NT2/D1 (cell line): ENCODE data around the gene KRT82.
"Not testable (repeated sequence)": the region's sequence is repeated elsewhere in the genome, so short reads cannot be mapped to it uniquely, and the experiment has no call there.

Experiments used
- DNase-seq: peaks from one replicate; pipeline ENCODE4 v3.0.0-alpha.2; 2011; ENCODE audit warnings: low read depth, low spot score
- H3K27me3 ChIP-seq: 2 replicates; pipeline ENCODE4 v1.6.0; 2011; ENCODE audit warnings: mild to moderate bottlenecking; ENCODE audit not compliant: insufficient read length, insufficient read depth
- H3K36me3 ChIP-seq: 2 replicates; pipeline ENCODE4 v1.6.1; 2011; ENCODE audit warnings: mild to moderate bottlenecking, low read length, mixed read lengths; ENCODE audit not compliant: insufficient read depth, insufficient read length
- H3K4me1 ChIP-seq: 2 replicates; pipeline ENCODE4 v1.5.1; 2011; ENCODE audit not compliant: insufficient read depth, insufficient read length
- H3K4me3 ChIP-seq: 2 replicates; pipeline ENCODE4 v1.5.1; 2011; ENCODE audit warnings: low read depth; ENCODE audit not compliant: insufficient read length
- H3K9ac ChIP-seq: 2 replicates; pipeline ENCODE4 v1.6.0; 2011; ENCODE audit warnings: low read depth; ENCODE audit not compliant: insufficient read length
- H3K9me3 ChIP-seq: 2 replicates; pipeline ENCODE4 v1.5.1; 2011; ENCODE audit warnings: mild to moderate bottlenecking, low read length; ENCODE audit not compliant: insufficient read depth
- SUZ12 ChIP-seq: IDR thresholded peaks from 2 replicates; pipeline ENCODE4 v1.6.1; 2011; ENCODE audit not compliant: insufficient read length, insufficient read depth; ENCODE audit errors: extremely low read depth
- YY1 ChIP-seq: IDR thresholded peaks from 2 replicates; pipeline ENCODE4 v1.6.1; 2011; ENCODE audit not compliant: insufficient read length, insufficient read depth
- ZNF274 ChIP-seq: IDR thresholded peaks from 2 replicates; pipeline ENCODE4 v1.6.1; 2011; ENCODE audit warnings: mild to moderate bottlenecking, low read depth, low read length

The KRT82 gene

DNA sequence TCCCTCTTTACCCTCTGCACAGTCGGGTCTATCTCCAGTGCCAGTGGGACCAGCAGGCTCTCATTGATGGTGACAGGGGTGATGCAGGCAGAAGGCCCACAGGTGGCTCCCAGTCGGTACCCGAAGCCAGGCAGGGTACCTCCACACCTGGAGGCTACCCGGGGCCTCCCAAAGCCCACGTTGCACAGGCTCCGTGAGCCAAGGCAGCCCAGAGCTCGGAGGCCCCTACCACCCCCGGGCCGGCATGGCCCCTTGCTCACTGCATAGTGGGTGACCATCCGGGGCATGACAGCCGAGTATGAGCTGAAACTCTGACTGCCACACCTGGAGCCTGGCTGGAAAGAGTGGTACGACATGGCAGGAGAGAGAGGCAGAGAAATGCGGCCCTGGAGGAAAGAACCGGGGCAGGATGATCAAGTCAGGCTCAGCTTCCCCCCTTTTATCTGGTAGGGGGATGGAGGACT, at the start of gene KRT82:
Gene KRT82, minus strand, starts transcription at position 414 of the 464 bp plus-strand sequence. Its CDS starts 58 bp downstream, at position 356.
- Histone ChIP-seq H3K9me3 (peaks cover 11% of the 10 kb centered on the region; the same call in 1 of the 2 replicates), H3K9ac (no peak within 1 kb of the TSS), H3K4me3 (no peak within 1 kb of the TSS), H3K36me3 (no peaks in the 10 kb centered on the region), H3K27me3 (peaks cover 5% of the 10 kb centered on the region), H3K4me1 (no peaks in the 10 kb centered on the region)
- TF ChIP-seq SUZ12 (no peak), YY1 (no peak), ZNF274 (no peak)
- no peak for DNase-seq

DNA sequence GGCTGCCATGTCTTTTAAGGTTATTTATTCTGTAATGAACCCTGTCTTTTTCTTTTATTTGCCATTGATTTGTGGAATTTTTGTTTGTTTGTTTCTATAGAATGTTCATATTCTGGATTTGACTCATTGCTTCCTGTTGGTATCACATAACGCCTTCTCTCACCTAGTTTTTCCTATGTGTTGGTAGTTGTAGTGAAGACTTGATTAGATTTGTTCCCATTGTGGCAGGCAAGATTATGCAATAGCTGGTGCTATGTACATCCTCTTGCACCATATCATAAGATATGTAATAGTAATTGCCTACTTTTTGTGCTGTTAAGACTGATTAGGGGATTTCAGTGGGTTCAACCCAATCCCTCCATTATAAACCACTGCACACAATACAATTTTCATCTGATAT, 49.7 kb upstream of the KRT82 start:
- no peaks in the 10 kb centered on the region for H3K36me3 ChIP-seq
- H3K27me3 ChIP-seq = no peaks in the 10 kb centered on the region
- TF ChIP-seq SUZ12 = no peak
- no peak for TF ChIP-seq ZNF274
- TF ChIP-seq YY1 = no peak
- H3K9ac ChIP-seq = no peak overlapping the region
- H3K4me3 ChIP-seq = no peak overlapping the region
- no peaks in the 10 kb centered on the region; the same call in 1 of the 2 replicates for H3K9me3 ChIP-seq
- H3K4me1 ChIP-seq = no peaks in the 10 kb centered on the region
- DNase-seq = no peak

DNA sequence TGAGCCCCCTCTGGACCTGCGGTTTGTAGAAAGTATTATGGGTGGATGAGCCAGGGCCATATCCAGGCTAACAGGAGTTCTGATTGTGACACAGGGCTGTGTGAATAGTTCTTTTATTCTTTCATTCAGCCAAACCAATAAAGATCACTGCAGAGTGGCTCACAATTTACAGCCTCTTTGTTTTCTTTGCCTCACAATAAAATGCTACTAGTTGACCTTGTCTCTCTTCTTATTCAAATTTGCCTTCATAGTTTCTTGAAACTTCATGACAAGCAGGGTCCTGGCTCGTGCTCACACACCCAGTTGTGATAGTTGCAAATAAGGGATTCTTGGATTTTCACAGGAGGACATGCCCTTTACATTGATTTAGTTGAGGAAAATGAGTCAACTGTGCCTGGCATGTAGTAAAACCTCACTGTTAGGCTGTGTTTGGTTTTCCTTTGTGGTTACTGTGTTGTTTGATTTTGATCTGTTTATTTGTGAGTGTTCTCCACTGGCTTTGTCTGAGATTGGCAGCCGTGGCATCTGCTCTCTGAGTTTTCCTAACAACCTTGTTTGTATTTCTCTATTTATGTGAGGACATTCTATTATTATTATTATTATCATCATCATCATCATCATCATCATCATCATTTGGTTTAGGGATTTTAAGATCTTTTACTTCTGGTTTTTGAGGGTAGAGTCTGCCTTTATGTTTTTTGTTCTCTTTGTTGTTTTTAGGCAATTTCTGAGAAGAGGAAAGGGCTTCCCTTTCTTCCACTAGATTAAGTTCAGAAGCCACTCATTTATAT, 48.5 kb upstream of the KRT82 start:
- H3K4me3 ChIP-seq = no peak overlapping the region
- no peaks in the 10 kb centered on the region for H3K36me3 ChIP-seq
- H3K9ac ChIP-seq = no peak overlapping the region
- no peaks in the 10 kb centered on the region for H3K9me3 ChIP-seq
- no peaks in the 10 kb centered on the region for H3K4me1 ChIP-seq
- no peaks in the 10 kb centered on the region for H3K27me3 ChIP-seq
- DNase-seq = peak; percentile 13
- no peak for TF ChIP-seq YY1
- TF ChIP-seq ZNF274 = no peak
- TF ChIP-seq SUZ12 = no peak

DNA sequence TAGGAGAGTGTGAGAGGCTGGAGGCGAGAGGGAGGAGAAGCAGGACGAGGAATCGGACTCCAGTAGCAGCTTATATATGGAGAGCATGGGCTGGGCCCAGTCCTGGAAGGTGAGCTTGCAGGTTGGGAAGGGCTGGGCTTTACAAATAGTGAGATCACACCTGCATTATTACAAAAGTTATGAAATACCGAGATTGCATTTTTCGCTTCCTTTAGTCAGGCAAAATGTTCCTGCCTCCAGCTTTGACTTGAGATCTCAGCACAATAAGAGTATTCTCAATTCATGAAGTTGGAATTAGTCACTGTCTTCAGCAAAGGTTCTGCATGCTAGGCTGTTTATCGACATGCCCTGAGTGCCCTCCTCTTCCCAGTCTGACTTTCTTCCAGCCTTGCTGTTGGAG, 46.0 kb upstream of the KRT82 start, which contains the start of gene KRT6B:
Gene KRT6B, minus strand, starts transcription at position 46 of the 400 bp plus-strand sequence. CDS start 68 bp downstream, outside the sequence.
- H3K36me3 ChIP-seq = no peaks in the 10 kb centered on the region
- DNase-seq = no peak
- H3K4me1 ChIP-seq = no peaks in the 10 kb centered on the region
- no peak within 1 kb of the TSS for H3K4me3 ChIP-seq
- no peaks in the 10 kb centered on the region for H3K9me3 ChIP-seq
- no peaks in the 10 kb centered on the region for H3K27me3 ChIP-seq
- H3K9ac ChIP-seq = no peak within 1 kb of the TSS
- TF ChIP-seq ZNF274 (no peak), YY1 (no peak), SUZ12 (no peak)

DNA sequence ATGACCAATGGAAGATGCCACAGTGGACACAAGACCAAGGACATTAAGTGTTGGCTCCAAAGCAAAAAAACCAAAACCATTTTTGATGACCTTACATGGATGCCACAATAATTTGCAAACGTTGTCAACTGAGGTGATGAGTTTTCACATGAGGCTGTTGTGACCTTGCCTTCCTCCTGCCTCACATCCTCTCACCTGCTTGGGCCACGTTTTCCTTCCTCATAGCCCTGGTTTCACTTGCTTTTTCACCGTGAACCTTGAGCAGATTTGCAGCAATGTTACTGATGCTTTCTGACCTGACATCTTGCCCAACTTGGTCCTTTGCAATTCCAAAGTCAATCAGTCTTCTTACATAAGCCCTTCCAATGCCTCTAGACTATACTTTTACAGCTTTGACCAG, 42.1 kb upstream of the KRT82 start:
- DNase-seq = no peak
- Histone ChIP-seq H3K9ac (no peak overlapping the region), H3K36me3 (no peaks in the 10 kb centered on the region), H3K4me1 (no peaks in the 10 kb centered on the region), H3K9me3 (no peaks in the 10 kb centered on the region), H3K27me3 (no peaks in the 10 kb centered on the region), H3K4me3 (no peak overlapping the region)
- no peak for TF ChIP-seq ZNF274

DNA sequence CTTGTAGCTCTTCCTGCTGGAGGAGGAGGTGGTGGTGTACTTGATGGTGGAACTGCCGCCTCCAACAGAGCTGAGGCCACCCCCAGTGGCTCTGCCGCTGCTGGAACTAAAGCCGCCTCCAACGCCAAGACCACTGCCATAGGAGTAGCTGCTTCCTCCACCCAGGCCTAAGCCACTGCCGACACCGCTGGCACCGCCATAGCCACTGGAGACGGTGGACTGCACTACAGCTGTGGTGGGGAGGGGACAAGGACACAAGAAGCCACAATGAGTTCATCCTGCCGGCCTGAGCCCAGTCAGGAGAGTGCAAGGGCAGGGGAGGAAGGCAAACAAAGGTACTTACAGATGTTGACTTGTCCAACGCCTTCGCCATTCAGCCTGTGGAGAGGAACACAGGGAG, 41.1 kb upstream of the KRT82 start:
- DNase-seq, H3K4me1 ChIP-seq, H3K36me3 ChIP-seq, H3K9me3 ChIP-seq, H3K4me3 ChIP-seq, H3K27me3 ChIP-seq, H3K9ac ChIP-seq: not testable (repeated sequence)

DNA sequence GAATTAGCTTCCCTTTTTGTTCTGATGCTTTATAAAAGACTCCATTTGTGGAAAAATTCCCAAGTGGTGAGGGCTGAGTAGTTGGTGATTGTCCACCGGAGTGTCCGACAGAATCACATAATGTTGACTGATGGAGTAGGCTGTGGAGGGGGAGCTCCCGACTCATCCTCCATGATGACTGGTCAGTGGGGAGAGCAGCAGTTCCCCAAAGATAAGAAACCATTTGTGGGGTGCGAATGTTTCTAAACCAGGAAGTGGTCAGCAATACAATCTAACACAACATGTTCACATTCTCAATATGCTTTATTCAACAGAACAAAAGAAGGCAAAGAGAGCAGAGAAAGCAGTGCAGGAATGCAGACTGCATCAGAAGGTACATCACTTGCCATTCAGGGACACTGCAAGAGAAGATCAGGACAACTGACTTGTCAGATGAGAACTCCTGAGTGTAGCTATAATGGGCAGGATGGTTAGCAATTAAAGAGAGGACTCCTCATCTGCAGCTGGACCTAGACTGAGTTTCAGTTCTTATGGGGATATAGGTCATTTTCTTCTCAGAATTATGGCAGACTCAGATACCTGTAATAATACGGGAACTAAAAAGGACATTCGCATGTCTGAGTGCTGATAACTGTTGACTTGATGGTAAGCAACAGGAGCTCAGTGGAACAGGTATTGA, 40.4 kb upstream of the KRT82 start:
- TF ChIP-seq SUZ12 (no peak), YY1 (no peak), ZNF274 (no peak)
- no peak for DNase-seq
- H3K27me3 ChIP-seq = no peaks in the 10 kb centered on the region
- H3K4me1 ChIP-seq = no peaks in the 10 kb centered on the region
- H3K4me3 ChIP-seq = no peak overlapping the region
- H3K36me3 ChIP-seq = no peaks in the 10 kb centered on the region
- H3K9me3 ChIP-seq = no peaks in the 10 kb centered on the region
- H3K9ac ChIP-seq = no peak overlapping the region
